ENCODE data around the gene CASS4.

Gene CASS4

GRCh38 chr20:56422824-56423189 is 10.7 kb downstream of the CASS4 start:
- no peaks in the 10 kb centered on the region for H3K4me1 ChIP-seq
- H3K9me3 ChIP-seq = no peaks in the 10 kb centered on the region
- no peak for DNase-seq
- no peak overlapping the region for H3K4me3 ChIP-seq (ENCODE audit: low read depth, low read length)
- no peaks in the 10 kb centered on the region for H3K36me3 ChIP-seq
- no peak for TF ChIP-seq CTCF (IDR thresholded peaks at IDR 0.05; ENCODE audit: low read depth, low read length)
- 0 out of 2 replicates have a peak, but pooled peaks cover 3% of the 10 kb centered on the region for H3K27me3 ChIP-seq

- Histone ChIP-seq H3K36me3 (no peaks in the 10 kb centered on the region), H3K4me1 (no peaks in the 10 kb centered on the region), H3K4me3 (ENCODE audit: low read depth, low read length) (no peak overlapping the region), H3K9me3 (no peaks in the 10 kb centered on the region), H3K27me3 (0 out of 2 replicates have a peak, but pooled peaks cover 4% of the 10 kb centered on the region)
- no peak for DNase-seq
- no peak for TF ChIP-seq CTCF (IDR thresholded peaks at IDR 0.05; ENCODE audit: low read depth, low read length)
Measured at GRCh38 chr20:56423211-56423610, 11.2 kb downstream of the CASS4 start.

- no peak for DNase-seq
- H3K36me3 ChIP-seq = no peaks in the 10 kb centered on the region
- no peak for TF ChIP-seq CTCF (IDR thresholded peaks at IDR 0.05; ENCODE audit: low read depth, low read length)
- H3K27me3 ChIP-seq = 0 out of 2 replicates have a peak, but pooled peaks cover 4% of the 10 kb centered on the region
- H3K9me3 ChIP-seq = no peaks in the 10 kb centered on the region
- H3K4me3 ChIP-seq (ENCODE audit: low read depth, low read length) = no peak overlapping the region
- no peaks in the 10 kb centered on the region for H3K4me1 ChIP-seq
Measured at GRCh38 chr20:56423886-56424285, 11.8 kb downstream of the CASS4 start.

GRCh38 chr20:56424931-56425330 is 12.9 kb downstream of the CASS4 start:
- Histone ChIP-seq H3K36me3 (no peaks in the 10 kb centered on the region), H3K4me1 (no peaks in the 10 kb centered on the region), H3K4me3 (ENCODE audit: low read depth, low read length) (no peak overlapping the region), H3K27me3 (0 out of 2 replicates have a peak, but pooled peaks cover 4% of the 10 kb centered on the region), H3K9me3 (no peaks in the 10 kb centered on the region; the same call in 1 of the 2 replicates)
- no peak for TF ChIP-seq CTCF (IDR thresholded peaks at IDR 0.05; ENCODE audit: low read depth, low read length)
- no peak for DNase-seq

GRCh38 chr20:56426026-56426425 is 14.0 kb downstream of the CASS4 start:
- Histone ChIP-seq H3K27me3 (0 out of 2 replicates have a peak, but pooled peaks cover 4% of the 10 kb centered on the region), H3K36me3 (no peaks in the 10 kb centered on the region), H3K4me1 (no peaks in the 10 kb centered on the region), H3K9me3 (no peaks in the 10 kb centered on the region; the same call in 1 of the 2 replicates), H3K4me3 (ENCODE audit: low read depth, low read length) (no peak overlapping the region)
- no peak for DNase-seq
- no peak for TF ChIP-seq CTCF (IDR thresholded peaks at IDR 0.05; ENCODE audit: low read depth, low read length)

GRCh38 chr20:56426926-56427325 is 14.9 kb downstream of the CASS4 start:
- 0 out of 2 replicates have a peak, but pooled peaks cover 4% of the 10 kb centered on the region for H3K27me3 ChIP-seq
- H3K9me3 ChIP-seq = no peaks in the 10 kb centered on the region; the same call in 1 of the 2 replicates
- no peak overlapping the region for H3K4me3 ChIP-seq (ENCODE audit: low read depth, low read length)
- H3K4me1 ChIP-seq = no peaks in the 10 kb centered on the region
- no peak for DNase-seq
- no peak for TF ChIP-seq CTCF (IDR thresholded peaks at IDR 0.05; ENCODE audit: low read depth, low read length)
- H3K36me3 ChIP-seq = no peaks in the 10 kb centered on the region
